Suppressor macrophage treated with lipopolysaccharide for 4 hours (primary cell): ENCODE measurements around the gene PATJ.

Source experiments
- DNase-seq: peaks from one replicate; pipeline ENCODE4 v3.0.0-alpha.2; 2020

The PATJ gene

GRCh38 chr1:62064829-62065407 is 322.6 kb downstream of the PATJ start:
- no peak for DNase-seq

DNA sequence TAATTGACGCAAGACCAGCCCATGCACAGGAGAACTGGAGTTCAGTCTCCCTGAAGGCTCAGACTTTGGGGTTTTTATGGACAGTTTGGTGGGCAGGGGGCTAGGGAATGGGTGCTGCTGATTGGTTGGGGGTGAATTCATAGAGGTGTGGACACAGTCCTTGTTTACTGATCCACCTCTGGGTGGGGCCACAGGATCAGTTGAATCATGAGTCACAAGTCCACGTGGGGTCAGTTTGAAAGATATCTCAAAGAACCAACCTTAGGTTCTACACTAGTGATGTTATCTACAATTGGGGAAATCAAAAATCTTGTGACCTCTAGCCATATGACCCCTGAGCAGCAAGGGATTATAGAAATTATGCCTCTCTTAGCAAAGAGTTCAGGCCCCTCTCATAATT is 324.4 kb downstream of the PATJ start:
- no peak for DNase-seq

GRCh38 chr1:62068416-62068843 is 326.1 kb downstream of the PATJ start:
- no peak for DNase-seq

DNA sequence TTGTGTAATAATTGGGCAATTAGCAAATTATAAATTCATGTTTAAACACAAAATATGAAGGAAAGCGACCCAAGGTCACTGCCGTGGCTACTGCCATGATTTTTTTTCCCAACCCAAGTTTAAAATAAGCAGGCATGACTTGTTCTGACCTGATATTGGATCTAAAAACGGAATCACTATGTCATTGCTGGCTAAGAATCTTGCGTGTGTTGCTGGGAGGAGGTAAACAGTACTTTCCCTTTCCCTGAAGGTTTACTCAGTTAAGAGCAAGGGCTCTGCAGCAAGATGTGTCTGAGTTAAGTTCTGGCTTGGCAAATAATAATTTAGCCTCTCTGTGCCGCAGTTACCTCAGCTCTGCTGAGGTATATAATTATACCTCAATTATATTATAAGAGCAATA is 326.7 kb downstream of the PATJ start:
- no peak for DNase-seq

DNA sequence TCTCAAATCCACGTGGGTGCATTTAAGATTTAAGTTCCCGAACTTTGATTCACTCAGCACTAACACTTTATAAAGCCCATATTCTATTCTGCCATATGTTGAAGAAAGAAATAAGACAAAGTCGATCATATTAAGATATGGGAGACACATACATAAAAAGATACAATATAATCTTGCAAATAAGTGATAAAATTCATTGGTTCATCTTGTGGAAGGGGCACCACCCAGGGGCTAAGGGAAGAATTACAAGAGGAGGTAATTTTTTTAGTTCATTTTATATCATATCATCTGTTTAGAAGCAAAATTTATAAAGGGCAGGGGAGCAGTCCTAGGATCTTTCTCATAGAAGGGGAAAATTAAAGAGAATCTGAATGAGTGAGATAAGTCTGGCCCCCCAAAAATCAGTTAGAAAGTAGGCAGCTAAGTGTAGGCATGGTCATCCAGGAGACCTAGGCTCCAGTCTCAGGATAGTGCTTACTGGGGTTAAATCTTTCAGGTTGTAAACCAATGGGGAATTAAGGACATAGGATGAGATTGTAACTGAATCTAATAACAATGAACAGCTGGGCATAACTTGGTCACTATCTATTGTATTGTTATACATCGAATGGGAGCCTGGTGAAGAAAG is 328.2 kb downstream of the PATJ start:
- peak; percentile 4 for DNase-seq

GRCh38 chr1:62071695-62072094 is 329.4 kb downstream of the PATJ start:
- DNase-seq = no peak

GRCh38 chr1:62076286-62076685 is 334.0 kb downstream of the PATJ start:
- DNase-seq = no peak

DNA sequence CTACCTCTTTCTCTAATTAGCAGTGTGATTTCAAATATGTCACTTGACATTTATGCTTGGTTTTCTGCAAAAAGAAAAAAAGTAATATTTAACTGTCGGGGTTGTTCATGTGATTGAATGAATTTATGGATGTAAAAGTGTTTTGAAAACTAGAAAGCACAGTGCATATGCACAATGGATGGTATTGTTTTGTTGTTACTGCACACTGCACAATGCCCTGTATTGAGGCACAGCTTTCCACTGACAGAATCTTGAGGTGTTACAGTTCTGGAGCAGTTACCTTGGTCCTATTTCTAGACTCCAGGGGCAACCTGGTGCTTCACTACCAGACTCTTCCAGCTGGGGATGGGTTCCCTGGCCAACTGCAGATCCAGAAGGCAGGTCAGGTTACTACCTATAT is 335.5 kb downstream of the PATJ start:
- no peak for DNase-seq

- DNase-seq = peak; percentile 49
Measured at GRCh38 chr1:62082456-62083363, 340.4 kb downstream of the PATJ start.

GRCh38 chr1:62084310-62084890 is 342.1 kb downstream of the PATJ start:
- DNase-seq = no peak

- no peak for DNase-seq
Measured at GRCh38 chr1:62088439-62088838, 346.2 kb downstream of the PATJ start.

- no peak for DNase-seq
Measured at GRCh38 chr1:62089570-62089969, 347.3 kb downstream of the PATJ start.

GRCh38 chr1:62090016-62090415 is 347.7 kb downstream of the PATJ start:
- DNase-seq = no peak

GRCh38 chr1:62092110-62092509 is 349.8 kb downstream of the PATJ start:
- DNase-seq = no peak

DNA sequence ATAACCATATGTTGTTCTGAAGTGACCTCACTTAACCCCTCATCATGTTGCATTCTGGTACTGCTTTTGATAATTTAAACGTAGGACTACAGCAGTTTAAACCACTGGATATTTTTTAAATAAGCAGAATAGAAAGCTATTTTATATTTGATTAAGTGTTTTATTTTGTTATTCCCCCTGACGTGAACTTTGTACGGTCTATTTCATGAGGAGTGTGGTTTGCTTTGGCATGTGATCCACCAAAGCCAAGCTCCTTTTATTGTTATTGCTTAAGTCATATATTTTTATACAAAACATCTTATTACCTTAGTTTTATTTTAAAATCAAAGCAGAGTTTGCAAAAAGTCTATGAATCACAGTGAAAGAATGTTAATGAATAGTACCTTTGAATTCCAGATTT is 351.0 kb downstream of the PATJ start:
- no peak for DNase-seq

- DNase-seq = no peak
Measured at GRCh38 chr1:62097464-62097863, 355.2 kb downstream of the PATJ start.

- DNase-seq = no peak
Measured at GRCh38 chr1:62100442-62100841, 358.2 kb downstream of the PATJ start.

- no peak for DNase-seq
Measured at GRCh38 chr1:62103846-62104245, 361.6 kb downstream of the PATJ start.

DNA sequence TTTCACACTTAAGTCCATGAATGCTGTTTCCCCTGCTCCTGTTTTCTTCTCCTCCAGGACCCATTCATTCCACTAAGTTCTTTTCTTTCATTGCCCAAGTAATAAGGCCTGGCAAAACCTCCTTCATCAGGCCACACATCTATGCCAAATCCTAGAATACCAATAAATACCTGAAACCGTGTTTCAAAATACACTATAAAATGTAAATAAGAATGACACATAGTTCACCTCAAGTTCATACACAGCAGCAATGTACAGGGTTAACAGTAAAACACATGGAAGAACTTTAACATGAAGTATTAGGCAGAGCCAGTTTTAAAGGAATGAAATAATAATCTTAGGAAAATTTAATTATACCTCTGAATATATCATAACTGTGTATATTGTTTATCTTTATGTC is 365.6 kb downstream of the PATJ start:
- no peak for DNase-seq

DNA sequence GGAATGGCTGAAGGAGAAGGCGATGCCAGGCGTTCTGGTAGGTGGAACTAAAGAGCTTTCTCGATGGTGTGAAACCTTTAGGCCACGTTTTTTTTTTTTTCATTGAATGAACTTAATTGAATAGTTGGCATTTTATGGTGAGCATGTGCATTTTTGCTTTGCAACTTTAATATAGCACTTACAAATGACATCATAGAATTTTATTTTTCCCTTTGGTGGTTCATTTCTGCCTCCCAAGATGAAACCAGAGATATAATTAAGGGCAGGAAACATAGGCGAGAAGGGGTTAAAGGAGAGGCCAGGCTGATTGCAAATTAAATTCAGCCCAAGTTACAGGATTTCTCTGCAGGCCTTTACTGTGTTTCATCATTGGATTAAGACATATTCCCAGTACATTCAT is 366.8 kb downstream of the PATJ start:
- no peak for DNase-seq

- no peak for DNase-seq
Measured at GRCh38 chr1:62110198-62110817, 368.0 kb downstream of the PATJ start.

- DNase-seq = no peak
Measured at GRCh38 chr1:62111084-62111483, 368.8 kb downstream of the PATJ start.

DNA sequence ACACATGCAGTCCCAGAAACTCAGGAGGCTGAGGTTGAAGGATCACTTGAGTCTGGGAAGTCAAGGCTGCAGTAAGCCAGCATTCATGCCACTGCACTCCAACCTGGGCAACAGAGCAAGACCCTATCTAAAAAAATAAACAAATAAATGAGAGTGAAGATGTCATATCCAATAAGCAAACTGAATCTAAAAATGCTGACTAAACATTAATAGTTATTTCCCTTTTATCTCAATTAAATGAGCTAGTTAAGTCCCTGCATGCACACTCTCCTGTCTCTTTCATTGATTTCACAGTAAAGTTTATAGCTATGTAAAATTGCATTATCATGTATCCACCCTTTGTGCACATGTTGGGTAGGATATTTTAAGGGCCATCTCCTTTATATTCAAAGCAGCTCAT is 371.2 kb downstream of the PATJ start:
- DNase-seq = no peak
